ENCODE measurements around the gene TIGD6. TPM values are rescaled to one million over a fixed set of nuclear protein-coding genes. Genes with fewer than 3 reads are reported as not detected.

The TIGD6 gene
- total RNA-seq, 2 experiments from 2014 or later = 1.1 to 1.4 TPM

GRCh38 chr5:149996205-149996890 lies 4.1 kb downstream of the TIGD6 start:
- Mint-ChIP-seq H3K9me3 (ENCODE audit: insufficient read depth) (no peaks in the 10 kb centered on the region), H3K27ac (no peak overlapping the region), H3K4me3 (no peak overlapping the region), H3K36me3 (ENCODE audit: low read depth) (no peaks in the 10 kb centered on the region), H3K4me1 (ENCODE audit: low read depth) (peaks cover 13% of the 10 kb centered on the region), H3K27me3 (ENCODE audit: low read depth) (no peaks in the 10 kb centered on the region)
- no peak for ATAC-seq
- ChIA-PET CTCF (interaction anchor here (0.9 to 1.6 kb wide), 4 partner anchors 37 to 169 kb away, joined by 3 to 6 read pairs (median 6); partner anchors contain the start of gene SLC26A2), POLR2A (no interaction called here)
- no peak for DNase-seq

- no peak overlapping the region for H3K27ac Mint-ChIP-seq
- no peak for DNase-seq
Measured at GRCh38 chr5:149995385-149996204, 4.9 kb downstream of the TIGD6 start.

DNA sequence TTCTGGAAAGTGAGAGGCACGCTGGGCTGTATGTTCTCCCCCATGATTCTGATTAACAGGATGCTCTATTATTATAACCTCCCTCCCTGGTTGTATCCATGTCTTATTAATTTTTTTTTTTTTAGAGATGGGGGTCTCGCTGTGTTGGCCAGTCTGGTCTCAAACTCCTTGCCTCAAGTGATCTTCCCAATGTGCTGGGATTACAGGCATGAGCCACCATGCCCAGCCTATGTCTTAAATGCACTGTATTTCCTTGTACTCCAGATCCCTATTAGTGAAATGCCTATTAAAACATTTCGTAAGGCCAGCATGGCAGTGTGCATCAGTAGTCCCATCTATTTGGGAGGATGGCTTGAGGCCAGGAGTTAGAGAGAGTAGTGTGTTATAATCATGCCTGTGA lies 7.0 kb downstream of the TIGD6 start:
- Mint-ChIP-seq H3K4me1 (ENCODE audit: low read depth) (peaks cover 2% of the 10 kb centered on the region), H3K4me3 (no peak overlapping the region), H3K27me3 (ENCODE audit: low read depth) (no peaks in the 10 kb centered on the region), H3K27ac (no peak overlapping the region), H3K36me3 (ENCODE audit: low read depth) (no peaks in the 10 kb centered on the region), H3K9me3 (ENCODE audit: insufficient read depth) (no peaks in the 10 kb centered on the region)
- ChIA-PET POLR2A (no interaction called here), CTCF (interaction anchor here (1.0 to 5.1 kb wide), 7 partner anchors 24 to 326 kb away, joined by 3 to 155 read pairs (median 15); partner anchors contain the start of gene SLC26A2)
- no peak for DNase-seq
- no peak for ATAC-seq

More at GRCh38 chr5:149995385-149996204, 4.9 kb downstream of the TIGD6 start:
- ChIA-PET POLR2A (no interaction called here), CTCF (interaction anchor here (0.9 to 1.6 kb wide), 3 partner anchors 158 to 168 kb away, joined by 3 to 6 read pairs (median 5); no protein-coding TSS in a partner anchor)
- peaks cover 13% of the 10 kb centered on the region for H3K4me1 Mint-ChIP-seq (ENCODE audit: low read depth)
- no peak overlapping the region for H3K4me3 Mint-ChIP-seq
- no peaks in the 10 kb centered on the region for H3K36me3 Mint-ChIP-seq (ENCODE audit: low read depth)
- no peak for ATAC-seq
- H3K9me3 Mint-ChIP-seq (ENCODE audit: insufficient read depth) = no peaks in the 10 kb centered on the region
- H3K27me3 Mint-ChIP-seq (ENCODE audit: low read depth) = no peaks in the 10 kb centered on the region

- H3K4me3 Mint-ChIP-seq = no peak overlapping the region
- POLR2A ChIA-PET = interaction anchor here (0.6 to 0.9 kb wide), 2 partner anchors 153 to 157 kb away, joined by 3 read pairs; no protein-coding TSS in a partner anchor
- peak; percentile 80 for DNase-seq
Measured at GRCh38 chr5:149990518-149991376, 9.7 kb downstream of the TIGD6 start.

DNA sequence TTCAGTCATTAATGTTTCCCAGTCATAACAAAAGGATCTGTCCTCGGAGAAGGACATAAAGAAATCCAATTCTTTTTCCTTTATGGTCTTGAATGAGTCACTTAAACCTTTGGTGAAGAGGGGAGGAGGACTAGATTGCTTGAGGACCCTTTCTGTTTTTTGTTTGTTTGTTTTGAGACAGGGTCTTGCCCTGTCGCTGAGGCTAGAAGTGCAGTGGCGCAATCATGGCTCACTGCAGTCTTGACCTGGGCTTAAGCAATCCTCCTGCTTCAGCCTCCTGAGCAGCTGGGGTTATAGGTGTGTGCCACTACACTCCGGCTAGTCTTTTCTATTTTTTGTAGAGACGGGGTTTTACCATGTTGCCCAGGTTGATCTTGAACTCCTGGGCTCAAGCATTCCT lies 12.3 kb downstream of the TIGD6 start:
- Mint-ChIP-seq H3K27ac (no peak overlapping the region), H3K36me3 (ENCODE audit: low read depth) (no peaks in the 10 kb centered on the region), H3K27me3 (ENCODE audit: low read depth) (no peaks in the 10 kb centered on the region), H3K4me3 (no peak overlapping the region), H3K9me3 (ENCODE audit: insufficient read depth) (no peaks in the 10 kb centered on the region), H3K4me1 (ENCODE audit: low read depth) (no peaks in the 10 kb centered on the region)
- ATAC-seq = no peak
- ChIA-PET POLR2A (no interaction called here), CTCF (interaction anchor here (0.9 kb wide), 1 partner anchor 154 kb away, joined by 4 read pairs; no protein-coding TSS in a partner anchor)
- no peak for DNase-seq

More at GRCh38 chr5:149990518-149991376, 9.7 kb downstream of the TIGD6 start:
- ATAC-seq = peak; percentile 85
- H3K9me3 Mint-ChIP-seq (ENCODE audit: insufficient read depth) = no peaks in the 10 kb centered on the region
- H3K4me1 Mint-ChIP-seq (ENCODE audit: low read depth) = peaks cover 2% of the 10 kb centered on the region
- no peak overlapping the region for H3K27ac Mint-ChIP-seq
- H3K36me3 Mint-ChIP-seq (ENCODE audit: low read depth) = no peaks in the 10 kb centered on the region
- H3K27me3 Mint-ChIP-seq (ENCODE audit: low read depth) = no peaks in the 10 kb centered on the region
- CTCF ChIA-PET = interaction anchor here (0.6 to 5.1 kb wide), 28 partner anchors 8 to 372 kb away, joined by 3 to 155 read pairs (median 6); partner anchors contain the start of genes HMGXB3, SLC26A2 and TIGD6

- Mint-ChIP-seq H3K27ac (no peak overlapping the region), H3K36me3 (ENCODE audit: low read depth) (peaks cover 13% of the 10 kb centered on the region), H3K9me3 (ENCODE audit: insufficient read depth) (no peaks in the 10 kb centered on the region), H3K4me3 (no peak overlapping the region), H3K4me1 (ENCODE audit: low read depth) (no peaks in the 10 kb centered on the region), H3K27me3 (ENCODE audit: low read depth) (no peaks in the 10 kb centered on the region)
- no peak for DNase-seq
- ChIA-PET CTCF (interaction anchor here (1.0 to 4.0 kb wide), 4 partner anchors 8 to 130 kb away, joined by 4 to 22 read pairs (median 6); no protein-coding TSS in a partner anchor), POLR2A (no interaction called here)
- no peak for ATAC-seq
Measured at GRCh38 chr5:149982505-149982904, 17.9 kb downstream of the TIGD6 start.

DNA sequence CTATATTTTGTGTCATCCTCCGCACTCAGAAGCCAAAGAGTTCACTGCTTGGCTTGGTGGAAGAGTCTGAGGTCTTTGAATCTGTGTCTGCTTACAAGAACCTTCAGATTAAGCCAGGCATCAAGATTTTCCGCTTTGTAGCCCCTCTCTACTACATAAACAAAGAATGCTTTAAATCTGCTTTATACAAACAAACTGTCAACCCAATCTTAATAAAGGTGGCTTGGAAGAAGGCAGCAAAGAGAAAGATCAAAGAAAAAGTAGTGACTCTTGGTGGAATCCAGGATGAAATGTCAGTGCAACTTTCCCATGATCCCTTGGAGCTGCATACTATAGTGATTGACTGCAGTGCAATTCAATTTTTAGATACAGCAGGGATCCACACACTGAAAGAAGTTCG lies 19.2 kb downstream of the TIGD6 start:
- H3K27ac Mint-ChIP-seq = no peak overlapping the region
- no peak overlapping the region for H3K4me3 Mint-ChIP-seq
- H3K4me1 Mint-ChIP-seq (ENCODE audit: low read depth) = no peaks in the 10 kb centered on the region

GRCh38 chr5:149979896-149980295 lies 20.6 kb downstream of the TIGD6 start:
- CTCF ChIA-PET = interaction anchor here (0.9 to 4.0 kb wide), 5 partner anchors 11 to 152 kb away, joined by 3 to 22 read pairs (median 3); no protein-coding TSS in a partner anchor
- Mint-ChIP-seq H3K36me3 (ENCODE audit: low read depth) (peaks cover 14% of the 10 kb centered on the region), H3K27me3 (ENCODE audit: low read depth) (no peaks in the 10 kb centered on the region), H3K4me3 (no peak overlapping the region), H3K9me3 (ENCODE audit: insufficient read depth) (no peaks in the 10 kb centered on the region), H3K27ac (no peak overlapping the region), H3K4me1 (ENCODE audit: low read depth) (no peaks in the 10 kb centered on the region)
- ATAC-seq (no peak), DNase-seq (no peak)
- POLR2A ChIA-PET = no interaction called here

More for the DNA sequence above, 19.2 kb downstream of the TIGD6 start:
- no peaks in the 10 kb centered on the region for H3K9me3 Mint-ChIP-seq (ENCODE audit: insufficient read depth)
- ChIA-PET POLR2A (no interaction called here), CTCF (interaction anchor here (0.8 to 4.0 kb wide), 4 partner anchors 9 to 154 kb away, joined by 4 to 22 read pairs (median 6); no protein-coding TSS in a partner anchor)
- no peak for DNase-seq
- peaks cover 14% of the 10 kb centered on the region for H3K36me3 Mint-ChIP-seq (ENCODE audit: low read depth)
- no peaks in the 10 kb centered on the region for H3K27me3 Mint-ChIP-seq (ENCODE audit: low read depth)
- no peak for ATAC-seq

- no peaks in the 10 kb centered on the region for H3K27me3 Mint-ChIP-seq (ENCODE audit: low read depth)
- DNase-seq (no peak), ATAC-seq (no peak)
- ChIA-PET POLR2A (no interaction called here), CTCF (interaction anchor here (1.1 kb wide), 1 partner anchor 138 kb away, joined by 4 read pairs; no protein-coding TSS in a partner anchor)
- no peaks in the 10 kb centered on the region for H3K9me3 Mint-ChIP-seq (ENCODE audit: insufficient read depth)
- H3K27ac Mint-ChIP-seq = no peak overlapping the region
- H3K4me3 Mint-ChIP-seq = no peak overlapping the region
- H3K4me1 Mint-ChIP-seq (ENCODE audit: low read depth) = no peaks in the 10 kb centered on the region
- H3K36me3 Mint-ChIP-seq (ENCODE audit: low read depth) = peaks cover 8% of the 10 kb centered on the region
Measured at GRCh38 chr5:149975409-149975808, 25.0 kb downstream of the TIGD6 start.

- no peaks in the 10 kb centered on the region for H3K9me3 Mint-ChIP-seq (ENCODE audit: insufficient read depth)
- no peaks in the 10 kb centered on the region for H3K4me1 Mint-ChIP-seq (ENCODE audit: low read depth)
- ATAC-seq = no peak
- no peak for DNase-seq
- ChIA-PET CTCF (interaction anchor here (0.9 to 3.6 kb wide), 3 partner anchors 7 to 24 kb away, joined by 4 to 16 read pairs (median 14); no protein-coding TSS in a partner anchor), POLR2A (no interaction called here)
- no peak overlapping the region for H3K4me3 Mint-ChIP-seq
- H3K27ac Mint-ChIP-seq = no peak overlapping the region
- H3K27me3 Mint-ChIP-seq (ENCODE audit: low read depth) = no peaks in the 10 kb centered on the region
- no peaks in the 10 kb centered on the region for H3K36me3 Mint-ChIP-seq (ENCODE audit: low read depth)
Measured at GRCh38 chr5:149969181-149969930, 31.1 kb downstream of the TIGD6 start.

All from activated CD8-positive, alpha-beta T cell treated with anti-CD3 and anti-CD28 coated beads, Interleukin-2, amount 10 ng/mL, durations not matched to agents 7 days and 5 days (primary cell).